Kidney (tissue), 14 donors: ENCODE measurements around the gene SYNGR1. TPM values are rescaled to one million over a fixed set of nuclear protein-coding genes. Genes with fewer than 3 reads are reported as not detected.

ENCODE experiments used
- DNase-seq, 5 donors: peaks; one replicate each; pipeline ENCODE4 v3.0.0-alpha.2; 2013 to 2020
- FAIRE-seq: peaks from 2 replicates; lab custom pipeline; 2012; peaks lifted over from hg19 to GRCh38; lab: Jason Lieb, UNC
- H3K27ac ChIP-seq, 2 donors: one replicate each; pipeline ENCODE4 v1.7.0; 2013; ENCODE audit warnings: low read depth in 2 of 2, low read length in 2 of 2, inconsistent platforms in 1 of 2
- H3K27me3 ChIP-seq: one replicate; pipeline ENCODE4 v1.7.1; 2013; ENCODE audit warnings: low read length, inconsistent platforms; ENCODE audit not compliant: control insufficient read depth, insufficient read depth
- H3K36me3 ChIP-seq, 3 donors: one replicate each; pipeline versions ENCODE4 v1.7.0 to v1.7.1; 2013; ENCODE audit warnings: low read length in 3 of 3, control low read depth in 1 of 3, inconsistent platforms in 1 of 3; ENCODE audit not compliant: insufficient read depth in 3 of 3, control insufficient read depth in 2 of 3
- H3K4me1 ChIP-seq, 3 donors: one replicate each; pipeline versions ENCODE4 v1.7.0 to v1.7.1; 2013; ENCODE audit warnings: low read length in 3 of 3, inconsistent platforms in 1 of 3, low read depth in 1 of 3; ENCODE audit not compliant: control insufficient read depth in 2 of 3, insufficient read depth in 2 of 3
- H3K4me3 ChIP-seq, 3 donors: one replicate each; pipeline versions ENCODE4 v1.7.0 to v1.8.1; 2013; ENCODE audit warnings: low read length in 3 of 3, control low read depth in 1 of 3, inconsistent platforms in 1 of 3
- H3K9ac ChIP-seq, 3 donors: one replicate each; pipeline versions ENCODE4 v1.7.0 to v1.7.1; 2013; ENCODE audit warnings: low read length in 3 of 3, control low read depth in 1 of 3, inconsistent platforms in 1 of 3
- H3K9me3 ChIP-seq, 3 donors: one replicate each; pipeline versions ENCODE4 v1.7.0 to v1.7.1; 2013; ENCODE audit warnings: low read length in 3 of 3, control low read depth in 1 of 3, inconsistent platforms in 1 of 3; ENCODE audit not compliant: control insufficient read depth in 2 of 3, insufficient read depth in 1 of 3
- intact Hi-C: fragments of 100-400 bp; cut with DNase I; formaldehyde crosslinking; loops from one replicate; pipeline ENCODE4 v1.11.1; 2022
- polyA plus RNA-seq: library from polyadenylated mRNA; stranded (reverse); fragments of 350-450 nt; fragmentation: Illumina TruSeq; extraction: RNeasy Lipid Tissue Mini Kit (QIAGEN cat#74804); gene quantifications from one replicate; pipeline ENCODE4 v1.2.3, GENCODE V29; 2014; ENCODE audit warnings: low read depth, low replicate concordance; ENCODE audit not compliant: insufficient read depth
- total RNA-seq: library from RNA; stranded (reverse); fragmentation: NEBNext Ultra II Directional; extraction: Animal tissue kit (Norgen Biotek cat#: 25700); gene quantifications from one replicate; pipeline ENCODE4 v1.2.1, GENCODE V29; 2021
- TF ChIP-seq, protein P1 (sequence below): IDR thresholded peaks from 3 replicates; pipeline ENCODE4 v1.5.1; 2012; ENCODE audit warnings: mild to moderate bottlenecking, moderate library complexity, borderline replicate concordance; ENCODE audit not compliant: insufficient read depth; ENCODE audit errors: extremely low read depth
- donor health status: control.
- donor health status: control.
- donor health status: control.
- donor health status: control.
- donor health status: control.
- donor health status: DM: yes; HTN: yes; CAD: no.
- donor health status: Normal renal cell carcinoma (clear cell type).

SYNGR1 gene
- total and polyA plus RNA-seq, 2 donors from 2014 or later: 21.5 to 43.0 TPM

DNA sequence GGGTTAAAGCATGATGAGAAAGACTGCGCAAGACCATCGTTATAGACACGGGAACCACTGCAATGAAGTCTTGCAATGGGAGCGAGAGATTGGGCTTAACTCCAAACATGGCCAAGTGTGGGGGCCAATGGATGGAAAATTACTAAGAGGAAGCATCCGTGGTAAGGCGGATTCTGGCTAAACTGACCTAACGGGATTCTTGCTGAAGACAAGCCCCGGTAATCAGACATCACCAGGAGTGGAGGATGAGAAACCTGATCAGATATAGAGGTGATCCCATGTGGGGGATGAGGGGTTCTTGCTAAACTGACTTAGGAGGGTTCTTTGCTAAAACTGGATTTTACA, 5.8 kb upstream of the SYNGR1 start:
- no peaks in the 10 kb centered on the region for H3K36me3 ChIP-seq
- FAIRE-seq (no peak), DNase-seq (no peak)
- H3K4me1 ChIP-seq: peaks cover 0 to 3% (median 0%) of the 10 kb centered on the region in 3 donors
- H3K9ac ChIP-seq: no peak overlapping the region
- no peaks in the 10 kb centered on the region for H3K27me3 ChIP-seq
- intact Hi-C loops: no loop called here
- TF ChIP-seq, protein P1, sequence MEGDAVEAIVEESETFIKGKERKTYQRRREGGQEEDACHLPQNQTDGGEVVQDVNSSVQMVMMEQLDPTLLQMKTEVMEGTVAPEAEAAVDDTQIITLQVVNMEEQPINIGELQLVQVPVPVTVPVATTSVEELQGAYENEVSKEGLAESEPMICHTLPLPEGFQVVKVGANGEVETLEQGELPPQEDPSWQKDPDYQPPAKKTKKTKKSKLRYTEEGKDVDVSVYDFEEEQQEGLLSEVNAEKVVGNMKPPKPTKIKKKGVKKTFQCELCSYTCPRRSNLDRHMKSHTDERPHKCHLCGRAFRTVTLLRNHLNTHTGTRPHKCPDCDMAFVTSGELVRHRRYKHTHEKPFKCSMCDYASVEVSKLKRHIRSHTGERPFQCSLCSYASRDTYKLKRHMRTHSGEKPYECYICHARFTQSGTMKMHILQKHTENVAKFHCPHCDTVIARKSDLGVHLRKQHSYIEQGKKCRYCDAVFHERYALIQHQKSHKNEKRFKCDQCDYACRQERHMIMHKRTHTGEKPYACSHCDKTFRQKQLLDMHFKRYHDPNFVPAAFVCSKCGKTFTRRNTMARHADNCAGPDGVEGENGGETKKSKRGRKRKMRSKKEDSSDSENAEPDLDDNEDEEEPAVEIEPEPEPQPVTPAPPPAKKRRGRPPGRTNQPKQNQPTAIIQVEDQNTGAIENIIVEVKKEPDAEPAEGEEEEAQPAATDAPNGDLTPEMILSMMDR: no peak
- no peak overlapping the region for H3K4me3 ChIP-seq
- H3K27ac ChIP-seq: no peak overlapping the region
- no peaks in the 10 kb centered on the region for H3K9me3 ChIP-seq

DNA sequence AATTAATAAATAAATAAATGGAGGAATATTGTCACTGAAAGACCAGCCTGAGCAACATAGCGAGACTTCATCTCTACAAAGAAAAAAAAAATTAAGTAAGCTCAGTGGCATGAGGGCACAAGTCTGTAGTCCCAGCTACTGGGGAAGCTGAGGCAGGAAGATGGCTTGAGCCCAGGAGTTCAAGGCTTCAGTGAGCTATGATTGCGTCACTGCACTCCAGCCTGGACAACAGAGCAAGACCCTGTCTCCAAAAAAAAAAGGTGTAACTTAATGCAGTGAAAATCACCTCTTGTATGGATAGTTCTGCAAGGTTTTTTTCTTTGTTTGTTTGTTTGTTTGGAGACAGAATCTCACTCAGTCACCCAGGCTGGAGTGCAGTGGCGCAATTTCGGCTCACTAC, 4.6 kb upstream of the SYNGR1 start:
- no peaks in the 10 kb centered on the region for H3K36me3 ChIP-seq
- no peaks in the 10 kb centered on the region for H3K9me3 ChIP-seq
- no peak overlapping the region for H3K9ac ChIP-seq
- H3K27ac ChIP-seq: no peak overlapping the region
- H3K4me3 ChIP-seq: no peak overlapping the region
- FAIRE-seq: no peak
- TF ChIP-seq, protein P1: no peak
- peaks cover 0 to 3% (median 0%) of the 10 kb centered on the region in 3 donors for H3K4me1 ChIP-seq
- H3K27me3 ChIP-seq: no peaks in the 10 kb centered on the region
- DNase-seq: no peak
- intact Hi-C loops: no loop called here

- DNase-seq (peak in 2 of 5 donors; percentile 65 to 78), FAIRE-seq (no peak)
- TF ChIP-seq, protein P1: no peak
- Histone ChIP-seq H3K36me3 (no peaks in the 10 kb centered on the region), H3K4me1 (peaks cover 0 to 3% (median 0%) of the 10 kb centered on the region in 3 donors), H3K9ac (peak overlapping the region in 2 of 3 donors; percentile 62 to 67), H3K4me3 (peak overlapping the region; percentile 3 to 72 (median 69)), H3K27ac (peak overlapping the region in 1 of 2 donors; percentile 41), H3K9me3 (no peaks in the 10 kb centered on the region), H3K27me3 (no peaks in the 10 kb centered on the region)
- intact Hi-C loops: no loop called here
Measured at GRCh38 chr22:39348909-39349505, 784 bp upstream of the SYNGR1 start.
